HCT116 (cell line): ENCODE data around the gene PRKG2. TPM values are rescaled to one million over a fixed set of nuclear protein-coding genes. Genes with fewer than 3 reads are reported as not detected.

Experiments
- ATAC-seq: fragments of 200-7000 bp; cut with Tn5 transposase; 2 replicates; pipeline ENCODE4 v1.9.1; 2020; ENCODE audit warnings: mild to moderate bottlenecking, moderate library complexity
- BruUV-seq: library from RNA; stranded (reverse); fragments of 400-500 nt; replicated peaks from 2 replicates; lab custom pipeline; 2021; lab: Mats Ljungman, UMichigan
- CTCF ChIA-PET: fragments of 300-600 bp; sonication (Branson Sonifier 250); formaldehyde crosslinking; loops from one replicate; lab custom pipeline; 2021; ENCODE audit warnings: antibody characterized with exemption; lab: Charles Lee
- POLR2A ChIA-PET: fragments of 300-600, 350-600 bp; sonication (Branson Sonifier 250); formaldehyde crosslinking; loops from one replicate; lab custom pipeline; 2021; ENCODE audit warnings: antibody characterized with exemption; lab: Charles Lee
- RAD21 ChIA-PET, 2 experiments: fragments of 300-600 bp; sonication (Branson Sonifier 250); formaldehyde crosslinking; loops; one replicate each; lab custom pipeline; 2023; ENCODE audit warnings: low total read pairs in 2 of 2; ENCODE audit not compliant: uncharacterized antibody in 2 of 2, unreplicated experiment in 2 of 2, low non-redundant PET in 1 of 2; lab: Charles Lee
- DNase-seq: peaks from one replicate; pipeline ENCODE4 v3.0.0-alpha.2; 2010; ENCODE audit warnings: low read depth, low spot score
- H2AFZ ChIP-seq: fragments of 200-600 bp; shearing (Covaris generic), sonication (generic); 2 replicates; pipeline ENCODE4 v1.6.1; 2017; ENCODE audit warnings: low read depth, mixed run types, mixed read lengths, antibody characterized with exemption, low read length; ENCODE audit not compliant: poor library complexity, severe bottlenecking
- H3K27ac ChIP-seq: 2 replicates; pipeline ENCODE4 v1.5.1; 2012; ENCODE audit warnings: low read depth, low read length
- H3K27me3 ChIP-seq: fragments of 200-600 bp; sonication (generic); 2 replicates; pipeline ENCODE4 v1.6.1; 2016; ENCODE audit warnings: mixed run types, low read length, mixed read lengths; ENCODE audit not compliant: insufficient read depth
- H3K36me3 ChIP-seq, 2 experiments: fragments of 200-500 bp in 1 of 2; fragments of 200-600 bp in 1 of 2; sonication (Bioruptor generic) in 1 of 2; sonication (generic) in 1 of 2; 2 replicates each; pipeline versions ENCODE4 v1.5.1 to v1.6.1; 2014 to 2016; ENCODE audit warnings: low read length in 2 of 2, inconsistent platforms in 1 of 2, mixed read lengths in 1 of 2, mixed run types in 1 of 2; ENCODE audit not compliant: insufficient read depth in 2 of 2, control insufficient read depth in 1 of 2
- H3K4me1 ChIP-seq, 2 experiments: fragments of 200-600 bp in 1 of 2; sonication (generic) in 1 of 2; 2 replicates each; pipeline versions ENCODE4 v1.5.1 to v1.6.1; 2012 to 2017; ENCODE audit warnings: low read length in 2 of 2, inconsistent platforms in 1 of 2, mild to moderate bottlenecking in 1 of 2, mixed read lengths in 1 of 2, mixed run types in 1 of 2, moderate library complexity in 1 of 2; ENCODE audit not compliant: insufficient read depth in 2 of 2, control insufficient read depth in 1 of 2
- H3K4me2 ChIP-seq: fragments of 200-600 bp; sonication (generic); 2 replicates; pipeline ENCODE4 v1.6.1; 2017; ENCODE audit warnings: mixed run types, low read length, mixed read lengths
- H3K4me3 ChIP-seq, 2 experiments: fragments of 200-600 bp in 1 of 2; sonication (generic) in 1 of 2; replicated peaks in 1 of 2; 2 replicates each; pipeline ENCODE4 v1.5.1; 2011 to 2016; ENCODE audit warnings: low read length in 2 of 2, control low read depth in 1 of 2, low read depth in 1 of 2, mild to moderate bottlenecking in 1 of 2, mixed read lengths in 1 of 2, mixed run types in 1 of 2
- H3K79me2 ChIP-seq: fragments of 200-600 bp; sonication (generic); 2 replicates; pipeline ENCODE4 v1.6.1; 2017; ENCODE audit warnings: mild to moderate bottlenecking, mixed run types, low read length, moderate library complexity, mixed read lengths; ENCODE audit not compliant: insufficient read depth
- H3K9ac ChIP-seq: fragments of 200-600 bp; sonication (generic); 2 replicates; pipeline ENCODE4 v1.6.1; 2016; ENCODE audit warnings: low read length, mixed read lengths
- H3K9me2 ChIP-seq: fragments of 200-600 bp; sonication (generic), shearing (Covaris generic); 2 replicates; pipeline ENCODE4 v1.6.1; 2017; ENCODE audit warnings: mixed run types, mild to moderate bottlenecking, moderate library complexity; ENCODE audit not compliant: insufficient read depth
- H3K9me3 ChIP-seq, 2 experiments: fragments of 200-500 bp in 1 of 2; fragments of 200-600 bp in 1 of 2; sonication (Bioruptor generic) in 1 of 2; sonication (generic) in 1 of 2; 2 replicates each; pipeline ENCODE4 v1.6.1; 2014 to 2017; ENCODE audit warnings: low read length in 2 of 2, mixed read lengths in 2 of 2, inconsistent platforms in 1 of 2, low read depth in 1 of 2, mild to moderate bottlenecking in 1 of 2, mixed run types in 1 of 2, moderate library complexity in 1 of 2; ENCODE audit not compliant: control insufficient read depth in 1 of 2, insufficient read depth in 1 of 2
- H4K20me1 ChIP-seq: fragments of 200-600 bp; sonication (generic), shearing (Covaris generic); 2 replicates; pipeline ENCODE4 v1.6.1; 2017; ENCODE audit warnings: mixed run types, mild to moderate bottlenecking, moderate library complexity; ENCODE audit not compliant: insufficient read depth
- CEBPB ChIP-seq: IDR thresholded peaks from 2 replicates; pipeline ENCODE4 v1.6.1; 2012; ENCODE audit warnings: low read depth
- EGR1 ChIP-seq: IDR thresholded peaks from 2 replicates; pipeline ENCODE4 v1.6.1; 2012; ENCODE audit warnings: low read depth
- ELF1 ChIP-seq: IDR thresholded peaks from 2 replicates; pipeline ENCODE4 v1.6.1; 2012; ENCODE audit warnings: low read depth, borderline replicate concordance
- EZH2phosphoT487 ChIP-seq: fragments of 200-600 bp; IDR thresholded peaks from 2 replicates; pipeline ENCODE4 v1.6.1; 2018; ENCODE audit warnings: antibody characterized with exemption, borderline replicate concordance
- FOSL1 ChIP-seq: IDR thresholded peaks from 2 replicates; pipeline ENCODE4 v1.6.1; 2012; ENCODE audit warnings: low read depth
- POLR2A ChIP-seq: IDR thresholded peaks from 2 replicates; pipeline ENCODE4 v1.7.0; 2011; ENCODE audit warnings: borderline replicate concordance; ENCODE audit not compliant: insufficient read depth, insufficient read length; ENCODE audit errors: extremely low read depth
- POLR2AphosphoS5 ChIP-seq: IDR thresholded peaks from 2 replicates; pipeline ENCODE4 v1.6.1; 2011; ENCODE audit warnings: mild to moderate bottlenecking, low read depth, low read length, moderate library complexity
- REST ChIP-seq: IDR thresholded peaks from 2 replicates; pipeline ENCODE4 v1.6.1; 2012; ENCODE audit warnings: low read depth
- SP1 ChIP-seq: IDR thresholded peaks from 2 replicates; pipeline ENCODE4 v1.6.1; 2012; ENCODE audit warnings: low read depth
- SRF ChIP-seq: IDR thresholded peaks from 2 replicates; pipeline ENCODE4 v1.6.1; 2012; ENCODE audit warnings: low read depth
- TCF7L2 ChIP-seq: IDR thresholded peaks from 2 replicates; pipeline ENCODE4 v1.7.0; 2011; ENCODE audit warnings: borderline replicate concordance, inconsistent platforms; ENCODE audit not compliant: insufficient read depth, insufficient read length; ENCODE audit errors: extremely low read depth
- YY1 ChIP-seq: IDR thresholded peaks from 2 replicates; pipeline ENCODE4 v1.6.1; 2011; ENCODE audit warnings: low read length, low read depth, moderate library complexity, mild to moderate bottlenecking; ENCODE audit not compliant: insufficient replicate concordance; ENCODE audit errors: extremely low read depth
- ZBTB33 ChIP-seq: IDR thresholded peaks from 2 replicates; pipeline ENCODE4 v1.6.1; 2011; ENCODE audit warnings: mild to moderate bottlenecking, low read length, moderate library complexity; ENCODE audit not compliant: insufficient replicate concordance; ENCODE audit errors: extremely low read depth
- ZNF274 ChIP-seq: fragments of 200-500 bp; sonication (Bioruptor generic); IDR thresholded peaks from 2 replicates; pipeline ENCODE4 v1.6.1; 2014; ENCODE audit warnings: mild to moderate bottlenecking, low read depth, low read length, inconsistent platforms
- intact Hi-C: fragments of 100-400 bp; cut with micrococcal nuclease; formaldehyde crosslinking; loops from 2 replicates; pipeline ENCODE4 v1.10.0; 2022
- total RNA-seq: library from RNA; stranded (reverse); gene quantifications from one replicate; pipeline ENCODE4 v1.2.1, GENCODE V29; 2021; ENCODE audit not compliant: unreplicated experiment
- TF ChIP-seq, protein P1 (sequence below): IDR thresholded peaks from 2 replicates; pipeline ENCODE4 v1.6.1; 2012
- TF ChIP-seq, protein P2 (sequence below): IDR thresholded peaks from 2 replicates; pipeline ENCODE4 v1.6.1; 2012

The PRKG2 gene
- total RNA-seq, 1 experiment from 2014 or later = 2.1 TPM

DNA sequence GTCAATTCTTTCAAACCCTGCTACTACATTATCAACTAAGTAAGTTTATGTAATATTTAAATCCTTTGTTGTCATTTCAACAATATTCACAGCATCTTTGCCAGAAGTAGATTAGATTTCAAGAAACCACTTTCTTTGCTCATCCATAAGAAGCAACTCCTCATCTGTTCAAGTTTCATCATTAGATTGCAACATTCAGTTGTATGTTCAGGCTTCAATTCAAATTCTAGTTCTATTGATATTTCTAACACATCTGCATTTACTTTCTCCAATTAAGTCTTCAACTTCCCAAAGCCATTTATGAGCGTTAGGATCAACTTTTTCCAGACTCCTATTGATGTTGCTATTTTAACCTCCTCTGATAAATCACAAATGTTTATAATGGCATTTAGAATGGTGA lies 118.5 kb downstream of the PRKG2 start:
- Histone ChIP-seq H3K9me2 (no peaks in the 10 kb centered on the region), H3K27me3 (no peaks in the 10 kb centered on the region), H3K9ac (no peak overlapping the region), H3K36me3 (no peaks in the 10 kb centered on the region), H4K20me1 (no peaks in the 10 kb centered on the region), H3K9me3 (no peaks in the 10 kb centered on the region), H3K79me2 (no peaks in the 10 kb centered on the region), H3K27ac (no peak overlapping the region), H3K4me3 (no peak overlapping the region), H3K4me2 (no peak overlapping the region), H3K4me1 (no peaks in the 10 kb centered on the region), H2AFZ (no peak overlapping the region)
- POLR2A ChIA-PET = no interaction called here
- DNase-seq = no peak
- BruUV-seq = no TSS peak
- TF ChIP-seq POLR2AphosphoS5 (no peak), SRF (no peak)
- ATAC-seq = no peak
- CTCF ChIA-PET = no interaction called here
- RAD21 ChIA-PET = no interaction called here
- intact Hi-C loops = no loop called here

DNA sequence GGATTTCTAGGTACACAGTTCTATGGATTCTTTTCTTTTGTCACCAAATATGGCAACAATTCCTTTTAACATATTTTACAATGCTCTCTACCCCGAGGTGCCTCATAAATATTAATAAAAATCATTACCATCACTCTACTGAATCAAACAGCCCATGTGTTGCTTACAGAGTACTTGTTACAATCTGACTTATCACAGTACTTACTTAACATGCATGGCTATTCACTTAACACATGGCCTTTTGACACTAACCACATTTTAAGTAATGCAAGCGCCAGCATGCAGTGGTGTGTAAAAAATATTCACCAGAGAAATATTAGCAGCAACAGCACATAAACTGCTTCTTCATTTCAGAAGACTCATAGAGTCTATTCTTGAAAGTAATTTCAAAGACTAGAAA lies 119.6 kb downstream of the PRKG2 start:
- Histone ChIP-seq H3K36me3 (no peaks in the 10 kb centered on the region), H3K27ac (no peak overlapping the region), H3K9ac (no peak overlapping the region), H2AFZ (no peak overlapping the region), H4K20me1 (no peaks in the 10 kb centered on the region), H3K27me3 (no peaks in the 10 kb centered on the region), H3K4me2 (no peak overlapping the region), H3K9me3 (no peaks in the 10 kb centered on the region), H3K4me1 (no peaks in the 10 kb centered on the region), H3K4me3 (no peak overlapping the region), H3K79me2 (no peaks in the 10 kb centered on the region), H3K9me2 (no peaks in the 10 kb centered on the region)
- ChIA-PET RAD21 (no interaction called here), POLR2A (no interaction called here), CTCF (no interaction called here)
- no peak for TF ChIP-seq SRF
- no peak for TF ChIP-seq POLR2A
- no peak for TF ChIP-seq EGR1
- TF ChIP-seq SP1 = no peak
- TF ChIP-seq FOSL1 = no peak
- TF ChIP-seq, protein P1, sequence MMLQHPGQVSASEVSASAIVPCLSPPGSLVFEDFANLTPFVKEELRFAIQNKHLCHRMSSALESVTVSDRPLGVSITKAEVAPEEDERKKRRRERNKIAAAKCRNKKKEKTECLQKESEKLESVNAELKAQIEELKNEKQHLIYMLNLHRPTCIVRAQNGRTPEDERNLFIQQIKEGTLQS = no peak
- no peak for TF ChIP-seq YY1
- no peak for TF ChIP-seq ZBTB33
- no peak for TF ChIP-seq CEBPB
- TF ChIP-seq REST = no peak
- TF ChIP-seq ELF1 = no peak
- TF ChIP-seq EZH2phosphoT487 = no peak
- TF ChIP-seq ZNF274 = no peak
- TF ChIP-seq TCF7L2 = no peak
- TF ChIP-seq, protein P2, sequence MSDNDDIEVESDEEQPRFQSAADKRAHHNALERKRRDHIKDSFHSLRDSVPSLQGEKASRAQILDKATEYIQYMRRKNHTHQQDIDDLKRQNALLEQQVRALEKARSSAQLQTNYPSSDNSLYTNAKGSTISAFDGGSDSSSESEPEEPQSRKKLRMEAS = no peak
- DNase-seq (no peak), ATAC-seq (no peak)
- BruUV-seq = no TSS peak
- intact Hi-C loops = no loop called here
